Stimulated activated CD8-positive, alpha-beta memory T cell treated with anti-CD3 and anti-CD28 coated beads, Interleukin-4, amount 100 ng/mL, for 48 hours (primary cell): Measurements from ENCODE around the gene MYF6.

Source experiments
- DNase-seq: peaks from one replicate; pipeline ENCODE4 v3.0.0-alpha.2; 2020

The MYF6 gene

GRCh38 chr12:80708259-80708974 is 983 bp downstream of the MYF6 start:
- no peak for DNase-seq

GRCh38 chr12:80708975-80709328 is 1.5 kb downstream of the MYF6 start:
- no peak for DNase-seq

- no peak for DNase-seq
Observed at GRCh38 chr12:80709811-80710726, 2.6 kb downstream of the MYF6 start.

- DNase-seq: no peak
Observed at GRCh38 chr12:80710727-80711449, 3.5 kb downstream of the MYF6 start.

- DNase-seq: no peak
Observed at GRCh38 chr12:80711866-80712265, 4.4 kb downstream of the MYF6 start.

GRCh38 chr12:80712866-80713265 is 5.4 kb downstream of the MYF6 start:
- DNase-seq: no peak

GRCh38 chr12:80713419-80713818 is 6.0 kb downstream of the MYF6 start:
- no peak for DNase-seq

- no peak for DNase-seq
Observed at GRCh38 chr12:80714055-80714454, 6.6 kb downstream of the MYF6 start.

GRCh38 chr12:80714846-80715245 is 7.4 kb downstream of the MYF6 start:
- no peak for DNase-seq

GRCh38 chr12:80715713-80716249 is 8.3 kb downstream of the MYF6 start:
- DNase-seq: no peak

GRCh38 chr12:80716696-80717469 is 9.4 kb downstream of the MYF6 start, which contains the start of gene MYF5:
MYF5 (plus strand) TSS chr12:80716912; CDS start chr12:80717064, 152 bp downstream.
- no peak for DNase-seq

GRCh38 chr12:80717856-80718255 is 10.4 kb downstream of the MYF6 start:
- DNase-seq: no peak

GRCh38 chr12:80720516-80720915 is 13.1 kb downstream of the MYF6 start:
- no peak for DNase-seq

GRCh38 chr12:80721326-80721725 is 13.9 kb downstream of the MYF6 start:
- no peak for DNase-seq

- no peak for DNase-seq
Observed at GRCh38 chr12:80745851-80746505, 38.5 kb downstream of the MYF6 start.

GRCh38 chr12:80747800-80748199 is 40.4 kb downstream of the MYF6 start:
- DNase-seq: no peak

- DNase-seq: no peak
Observed at GRCh38 chr12:80749456-80749855, 42.0 kb downstream of the MYF6 start.

GRCh38 chr12:80752464-80752863 is 45.0 kb downstream of the MYF6 start:
- no peak for DNase-seq

- no peak for DNase-seq
Observed at GRCh38 chr12:80754274-80754673, 46.8 kb downstream of the MYF6 start.

GRCh38 chr12:80756875-80757274 is 49.4 kb downstream of the MYF6 start:
- no peak for DNase-seq
